A673 (cell line): ENCODE data around the gene WRNIP1.

Experiments used
- EZH2 ChIP-seq: fragments of 200-600 bp; sonication (generic); IDR thresholded peaks from 2 replicates; pipeline ENCODE4 v1.6.1; 2017; ENCODE audit warnings: borderline replicate concordance, low read depth, mild to moderate bottlenecking, mixed read lengths, antibody characterized with exemption, low read length; ENCODE audit not compliant: poor library complexity, severe bottlenecking
- TF ChIP-seq, protein P1 (sequence below): fragments of 300-800, 200-600 bp; sonication (generic); conservative IDR thresholded peaks from 2 replicates; pipeline ENCODE4 v1.5.1; 2017; ENCODE audit warnings: low read depth, mild to moderate bottlenecking, antibody characterized with exemption, low read length, moderate library complexity, mixed read lengths

DNA sequence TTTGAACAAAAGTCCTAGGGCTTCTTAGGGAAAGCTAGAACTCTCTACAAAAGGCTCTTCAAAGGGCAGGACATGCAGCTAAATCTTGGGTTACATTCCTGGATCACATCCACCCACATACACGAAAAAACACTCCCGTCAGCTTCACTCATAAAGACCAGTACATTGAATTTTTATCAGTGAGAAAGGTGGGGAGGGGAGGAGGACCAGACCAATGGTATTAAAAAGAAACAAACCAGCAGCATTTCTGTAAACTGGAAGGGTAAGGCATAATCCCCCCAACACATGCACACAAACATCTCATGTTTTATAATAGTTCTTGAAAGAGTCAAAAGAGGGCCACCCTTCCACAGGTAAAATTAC, 46.1 kb upstream of the WRNIP1 start:
- TF ChIP-seq, protein P1, sequence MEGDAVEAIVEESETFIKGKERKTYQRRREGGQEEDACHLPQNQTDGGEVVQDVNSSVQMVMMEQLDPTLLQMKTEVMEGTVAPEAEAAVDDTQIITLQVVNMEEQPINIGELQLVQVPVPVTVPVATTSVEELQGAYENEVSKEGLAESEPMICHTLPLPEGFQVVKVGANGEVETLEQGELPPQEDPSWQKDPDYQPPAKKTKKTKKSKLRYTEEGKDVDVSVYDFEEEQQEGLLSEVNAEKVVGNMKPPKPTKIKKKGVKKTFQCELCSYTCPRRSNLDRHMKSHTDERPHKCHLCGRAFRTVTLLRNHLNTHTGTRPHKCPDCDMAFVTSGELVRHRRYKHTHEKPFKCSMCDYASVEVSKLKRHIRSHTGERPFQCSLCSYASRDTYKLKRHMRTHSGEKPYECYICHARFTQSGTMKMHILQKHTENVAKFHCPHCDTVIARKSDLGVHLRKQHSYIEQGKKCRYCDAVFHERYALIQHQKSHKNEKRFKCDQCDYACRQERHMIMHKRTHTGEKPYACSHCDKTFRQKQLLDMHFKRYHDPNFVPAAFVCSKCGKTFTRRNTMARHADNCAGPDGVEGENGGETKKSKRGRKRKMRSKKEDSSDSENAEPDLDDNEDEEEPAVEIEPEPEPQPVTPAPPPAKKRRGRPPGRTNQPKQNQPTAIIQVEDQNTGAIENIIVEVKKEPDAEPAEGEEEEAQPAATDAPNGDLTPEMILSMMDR = no peak
- TF ChIP-seq EZH2 = no peak
